Smooth muscle cell of the coronary artery (primary cell): ENCODE results near the gene TRMT5. TPM values are rescaled to one million over a fixed set of nuclear protein-coding genes. Genes with fewer than 3 reads are reported as not detected.

Experiments
- total RNA-seq: library from RNA; depleted of rRNA; stranded (reverse); fragments of >200 nt; gene quantifications from 2 replicates; pipeline ENCODE4 v1.2.3, GENCODE V29; 2014; ENCODE audit warnings: low replicate concordance

TRMT5 gene, protein sequence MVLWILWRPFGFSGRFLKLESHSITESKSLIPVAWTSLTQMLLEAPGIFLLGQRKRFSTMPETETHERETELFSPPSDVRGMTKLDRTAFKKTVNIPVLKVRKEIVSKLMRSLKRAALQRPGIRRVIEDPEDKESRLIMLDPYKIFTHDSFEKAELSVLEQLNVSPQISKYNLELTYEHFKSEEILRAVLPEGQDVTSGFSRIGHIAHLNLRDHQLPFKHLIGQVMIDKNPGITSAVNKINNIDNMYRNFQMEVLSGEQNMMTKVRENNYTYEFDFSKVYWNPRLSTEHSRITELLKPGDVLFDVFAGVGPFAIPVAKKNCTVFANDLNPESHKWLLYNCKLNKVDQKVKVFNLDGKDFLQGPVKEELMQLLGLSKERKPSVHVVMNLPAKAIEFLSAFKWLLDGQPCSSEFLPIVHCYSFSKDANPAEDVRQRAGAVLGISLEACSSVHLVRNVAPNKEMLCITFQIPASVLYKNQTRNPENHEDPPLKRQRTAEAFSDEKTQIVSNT
- total RNA-seq: 9.0 and 10.9 TPM in 2 replicates

GRCh38 chr14:60980811-60981632 lies at the start of gene TRMT5, which contains the start of gene SLC38A6:
Gene TRMT5, minus strand, starts transcription at chr14:60981079. Its CDS starts 106 bp downstream, at chr14:60980973.
Gene SLC38A6, plus strand, starts transcription at chr14:60981245. Its CDS starts 33 bp downstream, at chr14:60981278.

Other genes starting within 250 kb of the TRMT5 start
- 11.9 and 38.7 TPM in 2 replicates for gene MNAT1, start 246.3 kb downstream of the TRMT5 start, total RNA-seq
- gene SLC38A6, start 166 bp upstream of the TRMT5 start, total RNA-seq: 17.8 and 100 TPM in 2 replicates